HG03135 (cell line): ENCODE data around the gene CHMP5.
A peak's percentile ranks its signal among the peaks of the same experiment; 100 is the strongest.

Experiments
- ATAC-seq: cut with Tn5 transposase; IDR thresholded peaks from one replicate; pipeline ENCODE4 v1.9.1; 2021; ENCODE audit warnings: mild to moderate bottlenecking, moderate library complexity; ENCODE audit not compliant: unreplicated experiment

CHMP5 gene

DNA sequence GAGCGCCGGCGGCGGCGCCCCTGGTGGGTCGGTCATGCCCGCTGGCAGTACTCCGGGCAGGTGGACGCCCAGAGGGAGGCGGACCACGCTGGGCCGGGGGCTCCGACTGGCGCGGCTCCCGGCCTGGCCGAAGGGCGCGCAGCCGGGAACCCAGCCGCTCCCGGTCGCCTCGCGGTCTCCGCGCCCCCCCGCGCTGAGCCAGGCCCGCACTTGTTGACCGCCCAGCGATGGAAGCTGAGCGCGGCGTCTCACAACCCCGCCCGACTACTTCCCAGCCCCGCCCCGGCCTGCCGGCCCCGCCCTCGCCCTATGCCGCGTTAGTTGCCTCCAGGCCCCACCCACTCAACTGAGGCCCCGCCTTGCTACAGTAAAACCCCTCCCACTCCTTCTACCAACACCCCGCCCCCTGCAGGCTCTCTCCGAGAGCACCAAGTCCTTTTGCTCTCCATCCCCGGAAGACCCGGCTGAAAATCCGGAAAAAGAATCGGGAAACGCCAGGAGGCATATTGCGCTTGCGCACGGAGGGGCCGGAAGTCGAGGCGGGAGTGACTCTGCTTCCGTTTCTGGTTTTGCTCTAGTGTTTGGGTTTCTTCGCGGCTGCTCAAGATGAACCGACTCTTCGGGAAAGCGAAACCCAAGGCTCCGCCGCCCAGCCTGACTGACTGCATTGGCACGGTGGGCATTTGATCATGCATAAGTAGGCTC, at the start of gene CHMP5, which contains the start of gene BAG1:
Gene CHMP5 (plus strand): TSS at position 577 of the 705 bp plus-strand sequence. CDS start 30 bp downstream, at position 607.
Gene BAG1 (minus strand): TSS at position 236 of the 705 bp plus-strand sequence.
- ATAC-seq = peak; percentile 83

DNA sequence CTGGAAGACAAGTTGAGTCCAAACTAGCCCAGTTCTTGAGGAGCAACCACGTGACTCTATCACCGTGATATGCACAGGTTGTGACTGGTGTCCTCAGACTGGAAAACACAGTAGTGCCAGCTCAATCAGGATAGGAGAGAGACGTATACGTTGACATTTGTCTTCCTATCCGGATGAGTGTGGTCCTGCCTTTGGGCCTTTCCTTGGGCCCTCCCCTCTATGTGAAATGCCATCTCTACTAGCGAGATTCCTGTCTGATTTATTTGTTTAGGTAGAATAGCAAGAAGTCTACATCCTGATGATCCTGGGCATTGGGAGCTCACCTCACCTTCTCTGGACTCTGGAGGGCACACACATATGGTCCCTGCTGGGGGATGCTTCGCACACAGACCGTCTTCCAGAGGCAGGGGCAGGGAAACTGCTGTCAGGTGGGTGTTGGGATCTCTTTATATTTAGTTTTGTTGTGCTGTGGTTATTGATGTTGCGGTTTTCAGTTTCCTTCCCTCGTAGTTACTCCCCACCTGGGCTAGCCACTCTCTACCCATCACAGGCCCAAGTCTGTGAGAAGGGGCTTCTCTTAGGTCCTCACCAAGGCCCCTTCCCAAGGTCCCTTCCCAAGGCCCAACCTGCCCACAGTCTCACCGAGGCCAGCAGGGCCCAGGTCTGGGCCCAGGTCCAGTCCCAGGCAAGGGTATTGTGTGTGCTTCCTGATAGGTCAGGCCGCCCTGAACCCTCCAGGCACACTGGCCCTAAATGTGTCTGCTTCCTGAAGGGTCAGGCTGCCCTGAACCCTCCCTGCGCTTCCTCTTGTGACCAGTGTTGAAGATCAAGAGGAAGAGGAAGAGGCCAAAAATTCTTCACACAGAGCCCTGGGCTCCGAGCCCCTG, 43.9 kb upstream of the CHMP5 start:
- ATAC-seq = no peak

DNA sequence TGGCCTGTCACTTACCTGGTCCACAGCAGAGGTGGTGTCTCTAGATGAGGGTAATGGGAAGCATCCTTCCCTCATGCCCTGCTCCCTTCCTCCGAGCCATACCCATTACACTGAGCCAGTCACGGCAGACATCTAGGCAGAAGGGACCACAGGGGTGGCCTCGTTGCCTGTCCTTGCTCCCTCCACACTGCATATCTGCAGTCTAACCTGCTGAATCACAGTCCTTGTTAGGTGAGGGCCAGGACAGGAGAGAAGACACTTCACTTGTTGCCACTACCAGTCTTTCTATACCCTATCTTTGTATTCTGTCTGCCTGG, 43.3 kb upstream of the CHMP5 start:
- no peak for ATAC-seq

DNA sequence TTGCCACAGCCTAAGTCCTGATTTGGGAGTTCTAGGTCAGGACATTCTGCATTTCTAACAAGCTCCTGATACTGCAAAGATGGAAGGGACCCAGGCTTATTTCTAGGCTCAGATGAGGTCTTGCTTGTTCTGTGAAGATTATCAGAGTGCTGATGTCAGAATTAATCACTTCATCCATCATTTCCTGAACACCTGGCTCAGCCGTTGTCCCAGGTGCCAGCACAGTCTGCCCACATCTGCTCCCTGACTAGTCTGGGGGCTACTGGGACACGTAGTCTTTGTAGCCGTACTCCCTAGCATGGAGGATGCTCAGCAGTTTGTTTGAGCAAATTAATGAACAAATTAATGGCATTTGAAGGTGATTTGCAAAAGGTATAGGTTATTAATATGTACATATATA, 42.8 kb upstream of the CHMP5 start:
- no peak for ATAC-seq

DNA sequence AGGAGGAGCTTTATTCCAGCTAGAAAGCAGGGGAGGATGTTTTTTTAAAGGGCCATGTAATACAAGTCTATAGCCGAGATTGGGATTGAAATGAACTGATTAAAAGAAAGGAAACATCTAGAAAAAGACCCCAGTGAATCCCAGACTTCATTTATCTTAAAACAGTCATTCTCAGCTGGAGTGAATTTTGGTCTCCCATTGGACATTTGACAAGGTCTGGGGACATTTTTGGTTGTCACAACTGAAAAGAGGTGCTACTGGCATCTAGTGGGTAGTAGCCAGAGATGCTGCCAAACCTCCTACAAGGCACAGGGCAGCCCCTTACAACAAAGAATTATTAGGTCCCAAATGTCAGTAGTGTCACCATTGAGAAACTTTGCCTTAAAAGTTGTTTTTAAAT, 41.2 kb upstream of the CHMP5 start:
- ATAC-seq = no peak

DNA sequence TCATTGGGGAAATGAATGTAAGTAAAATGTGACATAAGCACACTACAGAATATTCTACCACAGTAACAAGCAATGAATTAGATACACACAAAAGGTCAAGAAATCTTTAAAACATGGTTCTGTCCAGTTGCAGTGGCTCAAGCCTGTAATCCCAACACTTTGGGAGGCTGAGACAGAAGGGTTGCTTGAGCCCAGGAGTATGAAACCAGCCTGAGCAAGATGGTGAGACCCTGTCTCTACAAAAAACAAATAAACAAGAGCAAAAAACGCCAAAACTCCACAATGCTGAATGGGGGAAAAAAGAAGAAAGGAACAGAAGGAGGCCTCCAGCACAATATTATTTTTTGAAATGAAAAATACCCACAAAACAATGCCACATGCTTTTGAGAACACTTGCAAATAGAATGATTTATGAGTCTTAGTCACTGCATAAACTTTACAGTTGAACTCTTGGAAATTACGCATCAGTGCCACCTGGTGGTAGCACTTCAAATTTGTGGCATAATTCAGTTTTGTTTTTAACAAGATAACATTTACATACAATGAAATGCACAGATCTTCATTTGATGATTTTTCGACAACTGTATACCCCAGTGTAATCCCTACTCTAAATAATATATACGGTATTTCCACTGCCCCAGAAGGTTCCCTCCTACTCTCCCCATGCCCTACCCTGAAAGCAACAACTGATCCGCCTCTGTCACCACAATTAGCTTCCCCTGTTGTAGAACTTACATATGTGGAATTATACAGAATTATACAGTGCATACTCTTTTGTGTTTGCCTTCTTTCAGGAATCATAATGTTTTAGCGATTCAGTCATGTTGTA, 39.3 kb upstream of the CHMP5 start:
- no peak for ATAC-seq

DNA sequence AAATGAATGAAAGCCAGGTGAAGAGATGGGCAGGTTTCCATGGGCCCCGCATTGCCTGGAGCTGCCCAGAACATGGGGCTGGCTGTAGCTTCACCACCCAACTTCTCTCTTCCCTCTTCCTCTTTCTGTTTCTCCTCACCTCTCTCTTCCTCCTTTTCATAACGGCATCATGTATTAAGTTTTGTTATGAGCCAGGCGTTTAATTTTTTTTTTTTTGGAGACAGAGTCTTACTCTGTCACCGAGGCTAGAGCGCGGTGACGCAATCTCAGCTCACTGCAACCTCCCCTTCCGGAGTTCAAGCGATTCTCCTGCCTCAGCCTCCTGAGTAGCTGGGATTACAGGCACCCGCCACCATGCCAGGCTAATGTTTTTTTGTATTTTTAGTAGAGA, 37.8 kb upstream of the CHMP5 start:
- no peak for ATAC-seq

DNA sequence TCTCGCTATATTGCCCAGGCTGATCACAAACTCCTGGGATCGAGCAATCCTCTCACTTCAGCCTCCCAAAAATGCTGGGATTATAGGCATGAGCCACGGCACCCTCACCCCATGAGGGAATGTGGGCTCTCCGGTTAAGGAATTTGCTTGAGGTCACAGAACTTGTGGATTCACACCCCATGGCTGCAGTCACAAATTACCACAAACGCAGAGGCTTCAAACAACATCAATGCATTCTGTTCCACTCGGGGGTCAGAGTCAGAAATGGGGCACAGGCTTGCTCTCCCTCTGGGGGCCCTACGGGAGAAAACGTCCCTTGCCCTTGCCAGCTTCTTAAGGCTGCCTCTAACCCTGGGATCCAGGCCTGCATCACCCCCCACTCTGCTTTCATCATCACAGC, 37.1 kb upstream of the CHMP5 start:
- no peak for ATAC-seq

DNA sequence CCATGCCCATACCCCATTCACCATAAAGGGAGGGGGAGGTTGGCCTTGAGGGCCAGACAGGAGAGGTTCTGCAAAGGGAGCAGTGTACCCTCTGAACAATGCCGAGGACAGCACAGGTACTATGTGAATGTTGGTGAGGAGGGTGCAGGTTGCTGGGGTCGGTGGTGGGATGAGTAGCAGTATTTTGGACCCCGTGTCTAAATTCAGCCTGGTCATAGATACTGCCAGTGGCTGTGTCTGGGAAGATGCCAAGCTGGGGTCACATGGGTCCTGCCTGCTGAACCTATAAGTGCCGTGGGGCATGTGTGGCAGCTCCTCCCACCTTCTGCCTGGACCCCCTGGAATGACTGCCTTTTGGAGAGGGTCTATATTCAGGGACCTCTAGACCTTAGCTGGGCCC, 36.2 kb upstream of the CHMP5 start:
- ATAC-seq = no peak

DNA sequence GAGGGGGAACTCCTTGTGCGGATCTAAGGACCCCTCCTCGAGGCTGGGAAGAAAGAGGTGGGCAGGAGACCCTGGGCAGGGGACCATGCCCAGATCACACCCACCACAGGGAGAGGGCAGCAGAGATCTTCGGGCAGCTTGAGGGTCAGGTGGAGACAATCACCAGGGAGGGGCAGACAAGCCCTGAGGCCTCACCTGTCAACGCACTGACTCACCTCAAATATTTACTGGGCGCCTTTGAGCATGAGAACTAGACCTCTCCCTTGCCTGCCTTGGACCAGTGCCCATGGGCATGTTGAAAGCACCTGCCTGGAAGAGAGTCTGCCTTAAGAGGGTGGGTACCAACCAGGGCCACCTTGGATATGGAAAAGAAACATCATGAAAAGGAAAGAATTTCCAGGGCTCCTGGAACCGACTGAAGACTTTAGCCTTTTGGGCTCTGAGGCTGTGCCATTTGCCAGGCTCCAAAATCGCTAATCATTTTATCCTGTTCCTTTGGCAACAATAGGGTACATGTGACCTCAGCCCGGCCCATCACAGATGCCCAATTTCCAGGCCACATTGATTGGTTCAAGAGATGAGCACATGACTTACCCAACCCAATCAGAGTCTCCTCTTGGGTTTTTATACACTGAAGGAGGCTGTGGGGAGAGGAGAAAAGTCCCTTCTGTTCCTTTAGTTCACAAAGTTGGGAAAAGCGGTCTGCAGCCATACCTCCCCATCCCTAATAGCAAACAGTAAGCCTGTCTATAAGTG, 35.3 kb upstream of the CHMP5 start:
- no peak for ATAC-seq

DNA sequence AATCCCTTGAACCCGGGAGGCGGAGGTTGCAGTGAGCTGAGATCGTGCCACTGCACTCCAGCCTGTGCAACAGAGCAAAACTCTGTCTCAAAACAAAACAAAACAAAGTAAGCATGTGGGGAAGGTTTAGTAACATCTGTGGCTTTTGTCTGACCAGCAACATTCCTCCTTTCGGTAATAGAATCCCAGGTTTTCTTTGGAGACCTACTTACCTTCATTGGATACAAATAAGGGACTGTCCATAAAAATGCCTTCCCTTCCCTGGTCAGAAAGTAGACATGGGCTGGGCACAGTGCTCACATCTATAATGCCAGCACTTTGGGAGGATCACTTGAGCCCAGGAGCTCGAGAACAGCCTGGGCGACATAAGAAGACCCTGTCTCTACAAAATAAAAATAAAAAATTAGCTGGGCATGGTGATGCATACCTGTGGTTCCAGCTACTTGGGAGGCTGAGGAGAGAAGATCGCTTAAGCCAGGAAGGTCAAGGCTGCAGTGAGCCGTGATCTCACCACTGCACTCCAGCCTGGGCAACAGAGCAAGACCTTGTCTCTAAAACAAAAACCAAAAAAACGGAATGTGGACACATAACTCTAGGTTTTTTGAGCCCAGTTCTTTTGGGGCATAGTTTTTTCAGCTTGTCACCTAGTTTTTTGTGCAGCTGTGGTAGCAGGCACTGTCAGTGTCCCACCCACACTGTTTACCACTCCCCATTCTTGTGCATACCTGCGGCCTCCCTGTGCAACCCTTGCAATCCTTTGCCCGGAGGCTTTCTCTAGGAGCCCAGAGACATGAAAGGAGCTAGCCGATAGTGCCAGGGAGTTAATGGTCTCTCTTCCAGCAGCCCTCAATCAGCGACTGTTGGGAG, 33.9 kb upstream of the CHMP5 start:
- no peak for ATAC-seq

DNA sequence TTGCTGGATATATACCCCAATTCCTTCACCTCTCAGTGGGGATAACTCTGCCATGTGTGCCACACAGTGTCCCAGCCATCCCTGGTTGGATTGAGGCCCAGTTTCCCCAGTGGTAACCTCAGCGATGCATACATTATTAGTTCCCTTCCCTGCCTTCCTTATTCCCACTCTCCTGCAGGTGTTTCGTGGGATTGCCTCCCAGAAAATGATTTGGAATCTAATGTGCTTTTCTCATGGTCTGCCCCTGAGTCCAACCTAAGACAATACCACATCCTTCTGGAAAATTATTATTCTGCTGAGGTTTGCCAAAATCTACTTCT, 33.3 kb upstream of the CHMP5 start:
- ATAC-seq = no peak

DNA sequence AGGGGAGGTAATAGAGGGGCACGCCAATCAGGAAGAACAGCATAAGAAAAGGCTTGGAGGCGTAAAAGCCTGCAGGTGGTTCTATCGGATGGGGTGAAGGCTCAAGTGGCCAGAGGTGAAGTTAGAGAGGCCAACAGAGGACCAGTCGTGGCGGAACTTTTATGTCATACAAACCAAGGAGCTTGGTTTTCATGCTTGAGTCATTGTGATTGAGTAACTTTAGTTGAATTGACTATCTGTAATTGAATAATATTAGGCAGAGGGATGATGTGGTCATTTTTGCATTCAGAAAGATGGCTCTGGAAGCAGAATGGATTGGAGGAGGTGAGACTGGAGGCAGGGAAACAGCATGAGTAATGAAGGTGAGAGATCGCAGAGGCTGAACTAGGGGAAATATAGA, 32.0 kb upstream of the CHMP5 start:
- ATAC-seq = no peak

DNA sequence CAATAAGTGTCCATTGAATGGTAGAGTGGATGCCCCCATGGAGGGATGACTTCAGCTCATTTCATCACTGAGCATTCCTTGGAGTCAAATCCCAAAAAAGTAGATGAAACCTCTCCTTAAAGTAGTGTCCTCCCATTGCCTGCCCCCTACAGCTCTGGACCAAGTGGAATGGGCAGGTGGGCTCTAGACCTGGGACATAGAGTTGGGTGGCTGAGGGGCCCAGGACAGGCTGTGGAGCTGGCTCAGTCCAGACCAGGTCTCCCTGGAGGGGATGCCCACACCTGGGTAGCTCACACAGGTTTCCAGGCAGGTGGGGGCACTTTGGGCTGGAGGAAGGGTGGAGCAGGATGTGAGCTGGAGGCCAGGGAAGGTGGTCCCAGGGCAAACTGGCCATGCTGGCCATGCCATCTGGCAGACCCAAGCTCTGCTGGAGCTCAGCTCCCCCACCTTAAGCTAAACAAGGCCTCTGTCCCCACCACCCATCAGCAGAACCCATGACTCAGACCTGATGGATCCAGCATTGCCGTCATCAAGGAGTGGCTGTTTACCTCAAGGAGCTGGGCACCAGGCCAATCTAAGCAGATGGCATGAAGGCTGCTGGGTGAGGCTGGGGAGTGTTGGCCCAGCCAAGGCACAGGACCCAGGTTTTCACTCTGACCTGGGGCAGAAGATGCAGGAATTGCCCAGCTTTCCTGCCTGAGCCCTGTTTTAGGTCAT, 31.1 kb upstream of the CHMP5 start:
- ATAC-seq = no peak

DNA sequence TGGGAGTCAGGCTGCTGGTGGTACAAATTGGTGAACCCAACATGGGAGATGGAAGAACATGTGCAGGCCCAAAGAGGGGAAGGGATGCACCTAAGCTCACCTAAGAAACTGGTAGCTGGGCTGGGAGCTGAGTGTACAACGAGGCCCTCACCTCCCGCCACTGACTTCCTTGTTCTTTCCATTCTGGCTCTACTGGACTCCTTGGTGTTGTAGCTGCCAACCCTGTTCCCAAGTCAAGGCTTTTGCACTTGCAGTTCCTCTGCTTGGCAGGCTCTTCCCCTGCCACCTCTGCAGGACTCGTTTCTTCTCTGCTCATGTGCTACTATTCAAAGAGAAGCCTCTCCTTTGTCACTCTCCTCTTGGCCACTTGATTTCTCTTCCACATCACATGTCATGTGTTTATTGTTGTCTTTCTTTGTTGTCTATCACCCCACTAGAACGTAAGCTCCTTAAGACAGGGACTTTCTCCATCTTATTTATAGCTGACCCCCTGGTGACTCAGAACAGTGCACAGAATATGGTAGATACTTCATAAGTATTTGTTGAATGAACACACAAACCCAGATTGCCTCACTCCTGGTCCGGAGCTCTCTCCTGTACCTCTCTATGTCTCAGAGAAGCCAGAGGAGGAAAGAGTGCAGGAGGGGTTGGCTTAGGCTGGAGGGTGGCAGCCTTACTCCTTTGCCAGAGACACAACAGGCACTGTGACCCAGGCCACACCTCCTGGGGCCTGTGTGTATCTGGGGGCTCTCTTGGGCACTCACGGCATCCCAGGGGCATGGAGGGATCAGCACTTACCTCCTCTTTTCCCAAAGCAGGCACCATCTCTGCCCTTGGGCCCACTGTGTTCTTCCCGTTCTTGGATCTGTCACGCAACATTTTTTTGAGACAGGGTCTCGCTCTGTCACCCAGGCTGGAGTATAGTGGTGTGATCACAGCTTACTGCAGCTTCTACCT, 30.1 kb upstream of the CHMP5 start:
- ATAC-seq = no peak

DNA sequence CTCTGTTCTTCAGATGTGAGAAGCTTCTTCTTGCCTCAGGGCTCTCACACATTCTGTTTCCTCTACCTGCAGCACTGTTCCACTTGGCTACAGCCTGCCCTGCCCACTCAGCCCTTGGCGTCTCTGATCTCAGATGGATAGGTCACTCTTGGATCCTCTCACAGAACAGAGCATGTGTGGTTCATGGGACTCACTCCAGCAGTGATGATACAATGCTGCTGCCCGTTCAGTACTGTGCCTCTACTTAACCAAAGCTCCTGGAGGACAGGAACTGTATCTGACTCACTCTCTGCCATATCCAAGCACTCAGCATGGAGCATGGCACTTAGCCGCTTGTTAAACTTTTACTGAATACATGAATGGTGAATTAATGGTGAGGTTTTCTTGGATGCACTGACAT, 28.3 kb upstream of the CHMP5 start:
- ATAC-seq = no peak

DNA sequence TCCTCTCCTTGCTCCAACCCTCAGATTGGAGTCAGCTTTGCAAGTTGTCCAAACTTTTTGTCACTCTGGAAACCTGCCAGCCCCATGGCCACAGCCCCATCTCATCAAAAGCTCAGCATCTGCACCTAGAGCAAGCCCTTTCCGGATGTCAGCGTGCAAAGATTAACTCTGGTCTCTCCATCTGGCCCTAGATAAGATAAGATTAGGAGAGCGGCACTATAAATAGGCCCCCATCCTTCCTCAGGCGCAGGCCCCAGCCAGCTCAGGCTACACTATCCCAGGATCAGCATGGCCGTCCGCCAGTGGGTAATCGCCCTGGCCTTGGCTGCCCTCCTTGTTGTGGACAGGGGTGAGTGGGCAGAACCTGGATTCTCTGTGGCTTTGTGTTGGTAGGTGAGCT, 24.9 kb upstream of the CHMP5 start, which contains the start of gene SPINK4:
Gene SPINK4 (plus strand): TSS at position 247 of the 400 bp plus-strand sequence. CDS start 42 bp downstream, at position 289.
- ATAC-seq = no peak

DNA sequence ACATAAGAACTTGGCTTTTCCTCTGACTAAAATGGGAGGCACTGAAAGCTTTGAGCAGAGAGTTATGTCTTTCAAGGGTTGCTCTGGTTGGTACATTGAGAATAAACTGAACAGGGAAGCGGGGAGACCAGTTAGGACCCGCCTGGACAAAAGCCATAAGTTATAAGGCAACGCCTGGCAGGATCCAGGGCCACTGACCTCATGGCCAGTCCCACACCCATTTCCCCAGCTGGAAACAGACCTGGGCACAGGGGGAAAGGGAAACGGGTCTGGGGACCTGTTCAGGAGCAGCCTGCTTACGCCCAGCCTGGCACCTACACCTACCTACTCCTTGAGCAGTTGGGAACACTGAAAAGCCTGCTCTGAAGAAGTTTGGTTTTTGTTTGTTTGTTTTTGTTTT, 23.6 kb upstream of the CHMP5 start:
- no peak for ATAC-seq
